Epithelial cell of proximal tubule (primary cell): ENCODE results near the gene HES6. TPM values are rescaled to one million over a fixed set of nuclear protein-coding genes. Genes with fewer than 3 reads are reported as not detected.

Source experiments
- DNase-seq: peaks from one replicate; pipeline ENCODE4 v3.0.0-alpha.2; 2011; ENCODE audit warnings: low read depth
- H3K4me3 ChIP-seq: 2 replicates; pipeline ENCODE4 v1.5.1; 2011; ENCODE audit warnings: low read depth, mild to moderate bottlenecking, low read length
- CTCF ChIP-seq: conservative IDR thresholded peaks from 2 replicates; pipeline ENCODE4 v1.5.1; 2012; ENCODE audit warnings: low read depth, mild to moderate bottlenecking, low read length
- total RNA-seq: library from RNA; depleted of rRNA; stranded (reverse); fragments of >200 nt; gene quantifications from 2 replicates; pipeline ENCODE4 v1.2.3, GENCODE V29; 2015

Gene HES6
- total RNA-seq, 1 donor from 2014 or later: 25.5 TPM

GRCh38 chr2:238226698-238227586, 12.9 kb downstream of the HES6 start:
- no peak for DNase-seq
- no peak overlapping the region for H3K4me3 ChIP-seq
- no peak for TF ChIP-seq CTCF

GRCh38 chr2:238225911-238226697, 13.7 kb downstream of the HES6 start:
- no peak for DNase-seq
- TF ChIP-seq CTCF: no peak
- H3K4me3 ChIP-seq: no peak overlapping the region

GRCh38 chr2:238225121-238225520, 14.7 kb downstream of the HES6 start:
- no peak overlapping the region for H3K4me3 ChIP-seq
- TF ChIP-seq CTCF: no peak
- no peak for DNase-seq

GRCh38 chr2:238224356-238225035, 15.3 kb downstream of the HES6 start:
- no peak for TF ChIP-seq CTCF
- DNase-seq: no peak
- no peak overlapping the region for H3K4me3 ChIP-seq

- H3K4me3 ChIP-seq: no peak overlapping the region
- TF ChIP-seq CTCF: no peak
- no peak for DNase-seq
Observed at GRCh38 chr2:238220892-238221521, 18.8 kb downstream of the HES6 start.

GRCh38 chr2:238220274-238220891, 19.5 kb downstream of the HES6 start:
- no peak for TF ChIP-seq CTCF
- no peak for DNase-seq
- no peak overlapping the region for H3K4me3 ChIP-seq
